Stimulated activated CD4-positive, alpha-beta T cell treated with anti-CD3 and anti-CD28 coated beads, Interleukin-15, amount 100 ng/mL, for 24 hours (primary cell): ENCODE data around the gene PANX2.

Experiments used
- DNase-seq: peaks from one replicate; pipeline ENCODE4 v3.0.0-alpha.2; 2020

PANX2 gene

DNA sequence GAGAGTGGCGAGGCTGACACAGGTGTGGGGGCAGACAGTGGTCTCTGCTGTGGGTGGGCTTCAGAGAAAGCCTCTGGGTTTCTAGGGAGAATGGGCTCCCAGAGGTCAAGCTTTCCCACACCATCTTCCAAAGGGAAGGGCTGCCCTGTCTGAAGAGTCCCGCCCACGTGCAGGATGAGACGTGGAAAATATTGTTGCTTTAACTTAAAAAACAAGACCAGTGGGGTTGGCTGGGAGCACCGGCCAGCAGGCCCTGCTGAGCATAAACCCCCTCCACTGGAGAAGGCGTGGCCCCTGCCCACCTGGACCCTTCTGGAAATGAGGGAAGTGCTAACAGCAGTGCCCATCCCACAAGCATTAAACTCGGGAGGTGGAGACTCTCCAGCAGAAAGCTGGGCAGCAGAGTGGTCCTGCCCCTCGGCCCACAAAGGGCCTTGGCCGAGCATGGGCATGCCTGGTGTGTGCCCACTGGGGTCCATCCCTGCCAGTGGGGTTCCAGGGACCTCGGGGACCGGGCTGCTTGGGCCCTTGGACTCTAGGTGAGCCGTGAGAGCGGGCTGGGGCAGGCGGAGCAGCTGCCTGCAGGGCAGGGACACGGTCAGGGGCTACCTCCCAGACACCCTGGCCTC is 45.6 kb downstream of the PANX2 start:
- no peak for DNase-seq

DNA sequence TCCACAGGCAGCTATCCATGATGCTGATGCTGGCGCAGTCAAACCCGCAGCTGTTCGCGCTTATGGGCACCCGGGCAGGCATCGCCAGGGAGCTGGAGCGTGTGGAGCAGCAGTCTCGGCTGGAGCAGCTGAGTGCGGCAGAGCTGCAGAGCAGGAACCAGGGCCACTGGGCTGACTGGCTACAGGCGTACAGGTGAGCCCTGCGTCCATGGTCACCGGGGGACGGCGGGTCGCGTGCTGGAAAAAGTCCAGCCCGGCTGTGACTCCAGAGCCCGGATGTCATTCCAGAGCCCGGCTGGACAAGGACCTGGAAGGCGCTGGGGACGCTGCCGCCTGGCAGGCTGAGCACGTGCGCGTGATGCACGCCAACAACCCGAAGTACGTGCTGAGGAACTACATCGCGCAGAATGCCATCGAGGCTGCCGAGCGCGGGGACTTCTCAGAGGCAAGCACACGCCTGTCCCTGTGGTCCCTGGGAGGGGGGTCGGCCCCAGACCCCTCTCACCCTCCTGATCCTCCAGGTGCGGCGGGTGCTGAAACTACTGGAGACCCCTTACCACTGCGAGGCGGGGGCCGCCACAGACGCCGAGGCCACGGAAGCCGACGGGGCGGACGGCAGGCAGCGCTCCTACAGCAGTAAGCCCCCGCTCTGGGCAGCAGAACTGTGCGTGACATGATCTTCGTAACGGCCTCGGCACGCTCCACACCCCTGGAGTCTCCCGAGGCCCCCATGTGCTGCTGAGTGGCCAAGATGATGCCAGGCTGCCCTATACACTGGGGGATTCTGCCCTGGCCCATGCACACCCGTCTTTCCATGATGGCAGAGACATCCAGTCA is 46.4 kb downstream of the PANX2 start:
- no peak for DNase-seq

DNA sequence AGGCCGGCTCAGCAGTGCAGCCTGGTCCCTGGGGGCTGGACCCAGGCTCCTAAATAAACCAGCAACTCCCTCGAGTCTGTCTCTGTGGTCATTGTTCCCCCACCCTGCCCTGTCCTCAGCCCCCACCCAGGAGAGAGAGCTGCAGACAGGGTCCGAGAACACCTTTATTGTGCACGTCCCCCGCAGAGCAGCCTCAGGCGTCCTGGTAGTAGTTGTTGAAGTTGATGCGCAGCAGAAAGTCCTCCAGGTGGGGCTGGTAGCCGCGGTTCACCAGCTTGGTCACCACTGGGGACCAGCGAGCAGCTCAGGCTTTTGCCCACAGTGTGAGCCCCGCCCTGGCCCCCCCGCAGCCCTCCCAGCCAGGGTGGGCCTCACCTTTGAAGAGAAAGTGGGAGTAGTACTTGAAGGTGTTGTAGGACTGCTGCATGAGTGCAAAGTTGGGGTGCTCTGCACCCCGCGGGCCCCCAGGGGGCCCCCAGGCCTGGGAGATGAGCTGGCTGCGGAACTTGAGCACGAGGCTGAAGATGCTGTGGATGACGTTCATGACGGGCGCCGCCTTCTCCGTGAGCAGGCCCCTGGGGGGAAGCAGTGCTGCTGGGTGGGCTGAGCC is 47.1 kb downstream of the PANX2 start:
- no peak for DNase-seq

DNA sequence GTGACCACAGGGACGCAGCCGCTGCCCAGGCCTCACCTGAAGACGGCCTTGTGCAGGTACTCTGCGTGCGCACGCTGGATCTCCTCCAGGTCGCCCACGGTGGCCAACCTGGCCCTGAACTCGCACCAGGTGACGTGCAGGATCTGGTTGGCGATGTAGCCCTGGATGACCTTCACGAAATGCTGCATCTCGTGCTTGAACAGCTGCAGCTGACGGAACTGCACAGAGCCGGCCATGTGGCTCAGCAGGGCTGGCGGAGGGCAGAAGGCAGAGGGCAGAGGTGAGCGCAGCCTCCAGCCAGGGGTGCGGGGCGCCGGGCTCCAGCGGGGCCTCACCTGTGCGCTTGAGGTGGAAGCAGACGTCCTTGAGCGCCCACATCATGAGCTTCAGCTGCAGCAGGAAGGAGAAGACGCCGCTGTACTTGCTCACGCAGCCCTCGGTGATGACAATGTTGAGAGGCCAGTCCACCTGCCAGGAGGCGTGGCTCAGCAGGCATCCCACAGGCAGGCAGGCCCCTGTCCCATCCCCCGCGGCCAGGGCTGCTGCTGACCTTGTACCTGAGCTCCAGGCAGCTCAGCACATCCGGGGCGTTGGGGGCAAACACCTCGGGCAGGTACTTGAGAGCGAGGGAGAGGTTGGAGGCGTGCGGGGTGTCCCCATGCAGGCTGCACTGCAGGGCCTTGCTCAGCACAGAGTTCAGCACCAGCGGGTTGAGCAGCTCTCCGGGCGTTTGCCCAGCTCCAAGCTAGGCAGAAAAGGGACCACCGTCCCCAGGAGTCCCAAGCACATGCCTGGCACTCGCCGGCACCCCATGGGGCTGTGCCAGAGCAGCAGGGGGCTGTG is 47.8 kb downstream of the PANX2 start:
- no peak for DNase-seq

DNA sequence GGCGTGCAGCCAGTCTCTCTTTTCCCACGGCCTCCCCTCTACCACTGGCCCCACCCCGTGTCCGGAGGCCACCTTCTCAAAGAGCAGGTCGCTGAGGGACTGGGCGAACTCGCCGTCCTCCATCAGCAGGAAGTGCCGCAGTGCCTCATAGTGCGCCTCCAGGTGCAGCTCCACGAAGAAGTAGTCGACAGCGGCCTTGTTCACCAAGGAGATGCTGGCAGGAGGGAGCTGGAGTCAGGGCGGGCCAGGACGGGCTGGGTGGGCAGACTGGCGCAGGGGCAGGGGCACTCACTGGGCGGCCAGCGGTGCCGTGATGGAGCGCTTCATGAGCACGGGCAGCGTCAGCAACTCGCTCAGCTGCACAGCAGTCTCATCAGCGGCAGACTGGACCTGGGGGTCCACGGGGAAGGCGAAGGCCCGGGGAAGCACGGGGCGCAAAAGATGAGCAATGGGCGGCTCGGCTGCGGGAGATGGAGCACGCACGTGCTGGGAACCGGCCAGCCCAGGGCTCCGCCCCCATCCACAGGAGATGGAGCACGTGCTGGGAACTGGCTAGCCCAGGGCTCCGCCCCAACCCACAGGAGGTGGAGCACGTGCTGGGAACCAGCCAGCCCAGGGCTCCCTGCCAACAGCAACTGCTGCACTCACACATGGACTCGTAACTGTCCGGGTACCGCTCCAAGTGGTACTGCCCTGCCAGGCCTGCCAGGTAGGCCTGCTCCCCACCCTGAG is 48.6 kb downstream of the PANX2 start:
- DNase-seq, result peak; percentile 44

DNA sequence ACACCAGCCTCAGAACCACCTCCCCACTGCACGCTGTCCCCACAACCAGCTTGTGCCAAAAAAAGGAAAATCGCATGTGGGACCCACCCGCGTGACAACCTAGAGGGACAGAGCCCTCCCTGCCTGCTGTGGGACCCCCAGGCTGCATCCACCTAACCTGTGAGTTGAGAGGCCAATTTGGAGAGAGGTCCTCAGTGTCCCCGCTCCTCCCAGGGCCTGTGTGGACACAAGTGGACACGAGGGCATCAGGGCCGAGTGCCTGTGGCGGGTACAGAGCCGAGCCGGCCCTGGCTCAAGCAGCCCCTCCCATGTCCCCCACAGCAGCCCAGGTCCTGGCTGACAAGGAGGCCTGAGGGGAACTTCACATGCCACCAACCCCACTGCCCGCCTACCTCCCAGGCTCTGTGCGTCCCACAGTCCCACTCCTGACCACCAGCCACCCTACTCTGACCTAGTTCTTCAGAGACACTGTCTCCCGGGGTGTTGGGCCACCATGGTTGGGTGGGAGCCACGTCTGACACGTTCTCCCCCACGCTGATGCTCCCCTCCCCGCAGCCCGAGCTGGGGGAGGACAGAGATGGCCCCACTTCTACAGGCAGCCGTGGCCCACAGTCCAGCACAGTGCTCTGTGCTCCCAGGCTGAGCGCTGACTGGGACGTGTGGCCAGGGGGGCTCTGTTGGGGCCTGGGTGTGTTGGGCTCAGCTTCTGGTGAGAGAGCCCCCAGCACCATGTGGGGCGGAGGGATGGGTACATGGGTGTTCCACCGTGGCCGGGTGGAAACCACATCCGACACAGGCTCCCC is 49.5 kb downstream of the PANX2 start:
- DNase-seq, result no peak

DNA sequence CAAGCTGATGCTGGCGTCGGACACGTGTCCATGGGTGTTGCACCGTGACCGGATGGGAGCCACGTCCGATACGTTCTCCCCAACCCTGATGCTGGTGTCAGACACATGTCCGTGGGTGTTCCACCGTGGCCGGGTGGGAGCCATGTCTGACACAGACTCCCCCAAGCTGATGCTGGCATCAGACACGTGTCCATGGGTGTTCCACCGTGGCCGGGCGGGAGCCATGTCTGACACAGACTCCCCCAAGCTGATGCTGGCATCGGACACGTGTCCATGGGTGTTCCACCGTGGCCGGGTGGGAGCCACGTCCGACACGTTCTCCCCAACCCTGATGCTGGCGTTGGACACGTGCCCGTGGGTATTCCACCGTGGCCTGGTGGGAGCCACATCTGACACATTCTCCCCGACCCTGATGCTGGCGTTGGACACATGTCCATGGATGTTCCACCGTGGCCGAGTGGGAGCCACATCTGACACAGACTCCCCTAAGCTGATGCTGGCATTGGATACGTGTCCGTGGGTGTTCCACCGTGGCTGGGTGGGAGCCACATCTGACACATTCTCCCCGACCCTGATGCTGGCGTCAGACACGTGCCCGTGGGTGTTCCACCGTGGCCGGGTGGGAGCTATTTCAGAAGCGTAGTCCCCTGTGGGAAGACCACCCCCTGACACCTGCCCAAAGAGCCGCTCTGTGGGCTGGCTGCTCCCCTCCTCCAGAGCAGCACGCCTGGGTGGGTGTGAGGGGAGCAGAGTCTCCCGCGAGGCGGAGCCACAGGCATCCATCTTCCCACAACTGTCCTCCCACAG is 50.3 kb downstream of the PANX2 start:
- no peak for DNase-seq

DNA sequence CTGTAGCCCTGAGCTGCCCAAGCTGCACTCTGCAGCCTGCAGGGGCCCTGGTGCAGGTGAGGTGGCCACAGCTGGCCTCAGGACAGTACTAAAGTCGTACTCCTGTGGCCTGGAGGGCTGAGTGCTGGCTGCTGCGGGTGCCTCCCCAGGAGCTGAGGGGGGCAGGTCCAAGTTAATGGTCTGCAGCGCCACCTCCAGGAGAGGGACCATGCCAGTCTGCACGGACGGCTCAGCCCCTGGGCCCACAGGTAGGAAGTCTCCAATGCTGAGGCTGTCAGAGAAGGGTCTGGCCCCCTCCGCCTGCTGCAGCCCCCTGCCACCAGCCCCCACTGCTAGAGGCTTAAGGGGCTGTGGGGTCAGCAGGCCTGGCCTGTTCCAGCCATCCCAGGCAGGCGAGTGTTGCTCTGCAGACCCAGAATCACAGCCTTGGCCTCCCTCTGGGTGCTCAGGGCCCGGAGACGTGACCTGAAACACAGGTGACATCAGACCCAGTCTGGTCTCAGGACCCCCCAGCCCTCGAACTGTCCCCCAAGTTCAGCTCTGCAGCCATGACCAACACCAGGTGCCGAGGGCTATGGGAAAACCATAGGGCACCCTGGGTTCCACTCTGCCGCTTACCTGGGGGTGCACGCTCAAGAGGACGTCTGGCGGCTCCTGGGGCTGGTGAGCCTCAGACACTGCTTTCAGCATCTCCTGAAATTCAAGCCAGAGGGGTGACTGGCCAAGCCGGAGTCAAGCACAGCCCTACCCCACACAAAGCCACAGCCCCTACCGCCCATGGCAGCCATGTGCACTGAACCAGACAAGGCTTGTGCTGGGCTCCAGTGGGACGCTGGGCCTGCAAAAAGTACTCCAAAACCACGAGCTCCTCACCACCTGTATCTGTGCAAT is 51.1 kb downstream of the PANX2 start:
- DNase-seq, result no peak

DNA sequence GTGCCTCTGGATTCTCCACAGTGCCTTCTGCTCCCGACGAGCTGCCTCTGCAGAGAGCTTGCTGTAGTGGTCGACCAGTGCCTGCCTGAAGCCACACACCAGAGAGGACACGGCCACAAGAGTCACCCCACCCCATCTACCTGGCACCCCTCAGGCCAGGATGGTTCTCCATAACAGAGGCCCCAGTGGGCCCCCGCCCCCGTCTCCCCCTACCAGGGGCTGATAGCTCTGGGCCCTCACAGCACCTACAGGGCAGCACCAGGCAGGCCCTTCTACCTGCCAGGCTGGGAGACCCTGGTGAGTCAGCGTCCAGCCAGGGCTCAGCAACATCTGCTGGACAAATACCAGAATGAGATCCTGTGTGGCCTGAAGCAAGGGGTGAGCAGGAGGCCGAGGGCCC is 52.0 kb downstream of the PANX2 start:
- DNase-seq, result no peak

DNA sequence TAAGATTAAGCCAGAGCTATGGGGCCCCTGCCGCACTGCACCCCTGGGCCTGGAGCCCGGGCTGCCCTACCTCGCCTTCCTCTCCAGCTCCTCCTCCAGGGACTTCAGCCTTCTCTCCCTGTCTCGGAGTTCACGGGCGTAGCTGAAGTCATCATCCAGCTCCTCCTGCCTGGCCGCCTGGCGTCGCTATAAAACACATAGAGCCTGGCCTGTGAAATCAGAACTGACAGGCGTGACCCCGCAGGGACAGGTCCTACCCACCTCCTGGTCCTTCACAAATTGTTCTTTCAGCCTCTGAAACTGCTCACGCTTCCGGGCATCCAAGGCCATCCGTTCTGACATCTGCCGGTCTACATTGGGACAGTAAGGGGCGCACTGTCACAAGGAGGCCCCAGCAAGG is 53.5 kb downstream of the PANX2 start:
- DNase-seq, result no peak

DNA sequence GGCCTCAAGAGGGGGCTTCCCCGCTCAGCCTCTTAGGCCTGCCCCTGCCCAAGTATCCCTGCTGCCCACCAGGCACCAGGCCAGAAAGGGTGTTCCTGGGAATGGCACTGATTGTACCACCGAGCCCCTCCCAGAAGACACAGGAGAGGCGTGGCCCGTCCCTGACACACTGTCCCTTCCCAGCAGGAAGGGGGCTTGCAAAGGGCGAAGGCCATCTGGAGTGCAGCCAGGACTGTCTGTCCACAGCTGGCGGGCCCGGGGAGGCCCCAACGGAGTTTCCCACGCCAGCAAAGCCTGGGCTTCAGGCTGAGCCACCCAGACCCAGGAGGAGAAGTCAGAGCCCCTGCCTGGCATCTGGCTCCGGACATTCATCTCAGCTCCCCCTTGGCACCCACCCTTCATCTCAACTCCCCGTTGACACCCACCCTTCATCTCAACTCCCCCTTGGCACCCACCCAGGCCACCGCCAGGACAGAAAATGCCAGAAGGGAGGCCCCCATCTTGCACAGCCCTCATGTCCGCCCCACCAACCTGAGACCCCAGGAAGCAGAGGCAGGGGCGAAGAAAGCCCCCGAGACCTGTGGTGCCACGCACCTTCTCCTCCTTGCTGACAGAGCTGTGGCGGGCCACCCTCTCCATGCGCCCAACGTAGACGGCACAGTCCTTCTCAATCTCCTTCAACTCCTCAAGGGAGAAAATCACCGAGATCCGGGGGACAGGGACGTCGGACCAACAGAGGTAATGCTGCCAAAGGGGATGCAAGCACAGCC is 54.9 kb downstream of the PANX2 start:
- DNase-seq, result no peak

DNA sequence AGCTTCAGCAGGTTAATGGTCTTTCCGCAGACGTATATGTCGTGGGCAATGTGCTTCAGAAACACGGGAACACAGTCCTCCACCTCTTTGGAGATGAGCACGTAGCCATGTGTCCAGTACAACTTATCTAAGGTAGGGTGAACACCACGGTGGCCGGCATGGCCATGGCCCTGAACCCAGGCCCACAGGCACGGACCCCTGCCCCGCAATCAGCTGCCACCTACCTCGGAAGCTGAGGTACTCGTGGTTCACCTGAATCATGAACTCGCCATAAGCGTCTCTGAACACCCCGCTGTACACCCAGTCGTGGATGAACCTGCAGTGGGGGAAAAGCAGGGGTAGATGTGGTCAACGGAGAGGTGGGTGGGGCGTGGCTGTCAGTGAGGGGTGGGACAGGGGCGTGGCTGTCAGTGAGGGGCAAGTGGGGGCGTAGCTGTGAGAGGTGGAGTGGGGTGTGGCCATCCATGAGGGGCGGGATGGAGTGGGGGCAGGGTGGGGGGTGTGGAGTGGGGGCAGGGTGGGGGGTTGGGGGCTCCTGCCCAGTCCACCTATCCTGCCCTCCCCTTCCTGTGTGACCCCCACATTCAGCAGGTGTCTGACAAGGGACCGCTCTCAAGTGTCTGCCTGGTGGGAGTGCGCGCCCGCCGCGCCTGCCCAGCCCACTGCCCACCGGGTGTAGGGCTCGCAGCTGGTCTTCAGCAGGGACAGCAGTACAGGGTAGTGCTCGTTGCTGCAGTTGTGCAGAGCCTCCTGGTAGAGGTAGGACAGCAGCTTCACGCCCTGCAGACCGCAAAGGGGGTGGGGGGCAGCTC is 55.7 kb downstream of the PANX2 start:
- DNase-seq, result no peak

DNA sequence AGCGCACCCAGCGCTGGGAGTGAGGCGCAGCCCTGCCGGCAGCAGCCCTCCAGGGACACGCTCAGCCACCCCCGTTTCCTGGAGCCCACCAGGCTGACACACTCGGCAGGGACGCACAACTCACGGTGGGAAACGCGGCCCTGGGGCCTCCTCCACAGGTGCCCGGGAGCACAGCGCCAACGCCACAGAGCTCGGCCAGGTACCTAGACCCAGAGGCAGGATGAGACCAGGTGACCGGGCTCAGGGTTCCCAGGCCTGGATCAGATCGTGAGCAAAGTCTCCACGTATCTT is 56.3 kb downstream of the PANX2 start:
- no peak for DNase-seq

DNA sequence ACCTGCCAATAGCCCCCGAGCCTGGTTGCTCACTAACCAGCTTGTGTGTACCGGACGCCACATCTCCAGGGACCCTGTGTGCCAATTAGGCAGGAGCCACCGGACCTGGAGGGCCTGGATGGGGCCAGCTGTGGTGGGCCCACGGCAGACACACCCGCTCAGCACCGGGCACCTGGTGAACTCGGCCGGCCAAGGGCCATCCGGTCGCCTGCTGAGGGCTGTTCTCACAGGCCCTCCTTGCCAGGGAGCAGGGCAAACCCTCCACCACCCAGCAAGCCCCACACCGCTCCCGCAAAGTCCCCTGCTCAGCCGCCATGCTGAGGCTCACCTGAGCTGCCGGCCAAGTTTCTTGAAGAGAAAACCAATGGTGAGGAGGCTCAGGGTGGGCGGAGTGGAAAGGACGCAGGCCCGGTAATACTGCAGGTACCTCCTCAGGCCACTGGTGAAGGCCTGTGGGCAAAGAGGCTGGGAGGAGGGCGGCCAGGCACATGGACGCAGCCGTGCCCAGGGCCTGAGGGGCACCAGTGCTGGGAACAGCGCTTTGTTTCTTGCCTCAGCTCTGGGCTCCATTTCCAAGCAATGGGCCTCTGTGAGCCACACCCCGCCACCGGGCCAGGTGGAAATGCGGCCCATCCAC is 57.2 kb downstream of the PANX2 start:
- no peak for DNase-seq

DNA sequence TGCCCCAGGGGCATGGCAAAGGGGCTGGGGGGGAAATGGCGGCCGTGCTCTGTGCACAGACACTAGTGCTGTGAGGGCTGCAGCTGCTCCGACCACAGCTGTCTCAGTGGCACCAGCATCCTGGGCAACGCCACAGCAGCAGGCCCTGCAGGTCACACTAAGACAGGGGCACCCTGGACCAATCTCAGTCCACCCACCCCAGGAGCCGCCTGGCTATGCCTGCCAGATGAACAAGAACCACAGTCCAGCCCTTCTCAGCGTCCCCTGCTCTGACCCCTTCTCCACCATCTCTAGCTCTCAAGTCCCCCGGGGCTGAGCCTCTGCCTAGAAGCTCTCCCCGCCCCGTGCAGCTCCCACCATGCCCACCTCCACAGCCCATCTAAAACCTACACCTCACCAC is 57.8 kb downstream of the PANX2 start:
- no peak for DNase-seq

DNA sequence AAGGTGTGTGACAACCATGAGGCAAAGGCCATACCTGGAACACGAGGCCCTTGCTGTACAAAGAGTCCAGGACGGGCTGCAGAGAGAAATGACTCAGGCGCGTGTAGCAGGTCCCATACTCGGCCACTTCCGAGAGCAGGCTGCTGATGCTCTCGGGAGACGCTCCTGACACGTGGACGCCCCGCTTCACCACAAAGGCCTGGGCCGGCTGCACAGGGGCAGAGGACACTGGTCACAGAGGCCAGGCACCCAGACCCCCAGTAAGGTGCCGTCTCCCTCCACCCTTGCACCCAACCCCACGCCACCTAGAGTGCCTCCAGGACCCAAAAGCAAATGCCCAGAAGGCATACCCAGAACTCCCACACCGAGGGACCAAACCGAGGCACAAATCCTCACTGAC is 58.8 kb downstream of the PANX2 start:
- DNase-seq, result no peak
